ENCODE data around the gene VAMP3. TPM values are rescaled to one million over a fixed set of nuclear protein-coding genes. Genes with fewer than 3 reads are reported as not detected.
A peak's percentile ranks its signal among the peaks of the same experiment; 100 is the strongest.

The VAMP3 gene
- total and polyA plus RNA-seq, 9 of the 15 experiments (the other 6 are each of a cell fraction or from before 2014, with no cell fraction given): 27.1 to 71.3 (median 47.5) TPM

GRCh38 chr1:7769673-7770412 lies 1.3 kb upstream of the VAMP3 start (continued):
- TF ChIP-seq TSHZ1 (CRISPR knock-in tag; IDR thresholded peaks at IDR 0.05) (no peak), ZNF830 (CRISPR knock-in tag; IDR thresholded peaks at IDR 0.05) (no peak), ZNF589 (CRISPR knock-in tag; IDR thresholded peaks at IDR 0.05; ENCODE audit: low read depth) (peak; percentile 62; the same call in 1 of the 2 replicates), THAP7 (CRISPR knock-in tag; IDR thresholded peaks at IDR 0.05) (no peak), RCOR1 (IDR thresholded peaks at IDR 0.05; ENCODE audit: borderline replicate concordance in 1 of 2, low read depth in 2 of 2, low read length in 2 of 2) (peak in 1 of 2 experiments; percentile 75; a peak in 2 of 4 replicates), ARID2 (IDR thresholded peaks at IDR 0.05) (0 out of 2 replicates have a peak, but pooled peaks have one; percentile 18), ZNF263 (CRISPR knock-in tag; IDR thresholded peaks at IDR 0.05; ENCODE audit: borderline replicate concordance) (peak; percentile 88), CREB3L1 (IDR thresholded peaks at IDR 0.05; ENCODE audit: borderline replicate concordance, low read depth) (no peak), CSDE1 (IDR thresholded peaks at IDR 0.05) (0 out of 4 replicates have a peak, but pooled peaks of 1 of the 2 experiments have one; percentile 15), GTF2E2 (tag; IDR thresholded peaks at IDR 0.05) (no peak), HDAC2 (IDR thresholded peaks at IDR 0.05) (peak; percentile 60; the same call in 1 of the 2 replicates), POLR2AphosphoS2 (IDR thresholded peaks at IDR 0.05; ENCODE audit: low read length) (no peak), SIN3A (IDR thresholded peaks at IDR 0.05; ENCODE audit: borderline replicate concordance in 2 of 2, control insufficient read depth in 1 of 2, low read depth in 2 of 2, low read length in 2 of 2) (no peak), ZFPM2 (CRISPR knock-in tag; IDR thresholded peaks at IDR 0.05) (no peak), HDAC3 (IDR thresholded peaks at IDR 0.05; ENCODE audit: borderline replicate concordance, partially characterized antibody) (no peak), GABPA (tag; conservative IDR thresholded peaks at IDR 0.05; ENCODE audit: low read depth) (no peak), SMARCA5 (IDR thresholded peaks at IDR 0.05) (0 out of 2 replicates have a peak, but pooled peaks have one; percentile 52), LEF1 (IDR thresholded peaks at IDR 0.05) (peak; percentile 34; the same call in 1 of the 2 replicates), MTA1 (IDR thresholded peaks at IDR 0.05; ENCODE audit: borderline replicate concordance) (peak; percentile 34; the same call in 1 of the 2 replicates), PHTF2 (CRISPR knock-in tag; IDR thresholded peaks at IDR 0.05) (no peak), SMARCB1 (IDR thresholded peaks at IDR 0.05; ENCODE audit: insufficient read length, low read depth) (no peak), CEBPG (CRISPR knock-in tag; IDR thresholded peaks at IDR 0.05) (no peak), CEBPG (tag; conservative IDR thresholded peaks at IDR 0.05 in 1 of 2, IDR thresholded peaks at IDR 0.05 in 1 of 2) (peak; percentile 72 to 86), ZNF253 (CRISPR knock-in tag; conservative IDR thresholded peaks at IDR 0.05) (no peak)
